Epidermal melanocyte (primary cell): ENCODE results near the gene SDK1.
"Not testable (repeated sequence)": the region's sequence is repeated elsewhere in the genome, so short reads cannot be mapped to it uniquely, and the experiment has no call there.

Experiments used
- DNase-seq: peaks from one replicate; pipeline ENCODE4 v3.0.0; 2011; ENCODE audit warnings: low spot score; ENCODE audit not compliant: insufficient read length

The SDK1 gene

GRCh38 chr7:4214291-4215155, 913.5 kb downstream of the SDK1 start:
- DNase-seq = no peak

- DNase-seq = no peak
Measured at GRCh38 chr7:4215176-4215720, 914.2 kb downstream of the SDK1 start.

GRCh38 chr7:4216016-4216415, 915.0 kb downstream of the SDK1 start:
- DNase-seq = peak; percentile 50

GRCh38 chr7:4217126-4217660, 916.1 kb downstream of the SDK1 start:
- not testable (repeated sequence) for DNase-seq

DNA sequence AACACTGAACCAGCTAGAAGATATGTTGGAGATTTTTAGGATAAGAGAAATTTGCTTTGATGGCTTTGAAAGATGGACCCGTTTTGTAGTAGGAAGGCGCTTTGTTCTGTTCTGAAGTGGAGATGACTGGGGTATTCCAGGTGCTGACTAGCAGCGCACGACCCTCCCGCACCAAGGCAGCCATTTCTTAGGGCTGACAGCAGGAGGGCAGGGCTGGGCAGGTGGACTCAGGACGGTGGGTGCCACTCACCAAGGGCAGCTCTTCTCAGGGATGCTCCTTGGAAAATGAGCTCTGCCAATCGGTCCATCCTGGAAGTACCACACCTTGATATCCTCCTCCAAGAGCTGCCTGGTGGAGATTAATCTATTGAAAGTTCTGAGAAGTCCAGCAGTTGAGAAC, 917.4 kb downstream of the SDK1 start:
- DNase-seq = no peak

GRCh38 chr7:4220011-4220410, 919.0 kb downstream of the SDK1 start:
- no peak for DNase-seq

DNA sequence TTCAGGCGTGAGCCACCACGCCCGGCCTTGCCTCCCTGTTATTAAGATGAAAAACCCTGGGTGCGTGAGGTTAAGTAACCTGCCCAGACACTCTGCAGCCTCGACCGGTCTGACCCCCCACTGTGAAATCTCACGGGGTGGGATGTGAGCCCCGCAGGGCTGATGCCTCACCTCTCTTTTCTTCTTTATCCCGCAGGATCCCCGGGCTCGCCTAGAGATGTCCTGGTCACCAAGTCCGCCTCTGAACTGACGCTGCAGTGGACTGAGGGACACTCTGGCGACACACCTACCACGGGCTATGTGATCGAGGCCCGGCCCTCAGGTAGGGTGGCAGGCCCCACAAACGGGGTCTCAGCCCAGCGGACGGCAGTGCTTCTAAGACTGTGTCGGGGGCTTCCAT, 920.0 kb downstream of the SDK1 start:
- no peak for DNase-seq

DNA sequence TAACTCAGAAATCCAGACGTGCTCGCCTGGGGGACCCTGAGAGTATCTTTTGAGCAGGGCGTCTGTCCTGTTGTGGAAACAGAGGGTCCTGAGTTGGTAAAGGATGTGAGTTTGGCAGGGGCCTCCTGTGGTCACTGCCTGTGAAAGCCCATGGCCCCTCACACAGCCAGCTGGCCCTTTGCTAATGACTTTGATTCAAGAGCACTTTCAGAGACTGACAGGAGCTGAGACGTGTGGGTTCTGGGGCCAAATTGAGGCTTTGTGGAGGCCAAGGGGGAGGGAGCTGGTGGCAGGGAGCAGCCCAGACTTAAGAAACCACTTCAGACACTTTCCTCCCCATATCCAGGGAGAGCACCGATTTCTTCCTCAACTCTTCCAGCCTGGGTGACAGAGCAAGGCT, 921.6 kb downstream of the SDK1 start:
- no peak for DNase-seq

- DNase-seq = no peak
Measured at GRCh38 chr7:4225361-4225771, 924.3 kb downstream of the SDK1 start.

GRCh38 chr7:4225881-4226523, 925.0 kb downstream of the SDK1 start:
- no peak for DNase-seq

DNA sequence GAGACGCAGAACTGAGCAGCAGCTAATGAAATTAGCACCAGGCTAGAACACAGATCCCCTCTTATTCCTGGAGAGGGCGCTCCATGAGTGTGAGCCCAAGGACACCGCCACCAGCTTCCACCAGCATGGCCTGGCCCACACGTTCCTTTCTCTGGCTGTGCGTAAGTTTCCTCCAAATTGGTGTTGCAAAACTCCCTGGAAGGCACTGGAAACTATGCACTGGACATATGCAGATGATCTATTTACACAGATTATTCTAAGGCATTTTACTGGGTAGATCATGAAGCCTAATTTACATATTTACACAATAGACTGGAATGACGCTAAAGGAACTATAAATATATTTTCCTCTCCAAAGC, 925.5 kb downstream of the SDK1 start:
- no peak for DNase-seq

DNA sequence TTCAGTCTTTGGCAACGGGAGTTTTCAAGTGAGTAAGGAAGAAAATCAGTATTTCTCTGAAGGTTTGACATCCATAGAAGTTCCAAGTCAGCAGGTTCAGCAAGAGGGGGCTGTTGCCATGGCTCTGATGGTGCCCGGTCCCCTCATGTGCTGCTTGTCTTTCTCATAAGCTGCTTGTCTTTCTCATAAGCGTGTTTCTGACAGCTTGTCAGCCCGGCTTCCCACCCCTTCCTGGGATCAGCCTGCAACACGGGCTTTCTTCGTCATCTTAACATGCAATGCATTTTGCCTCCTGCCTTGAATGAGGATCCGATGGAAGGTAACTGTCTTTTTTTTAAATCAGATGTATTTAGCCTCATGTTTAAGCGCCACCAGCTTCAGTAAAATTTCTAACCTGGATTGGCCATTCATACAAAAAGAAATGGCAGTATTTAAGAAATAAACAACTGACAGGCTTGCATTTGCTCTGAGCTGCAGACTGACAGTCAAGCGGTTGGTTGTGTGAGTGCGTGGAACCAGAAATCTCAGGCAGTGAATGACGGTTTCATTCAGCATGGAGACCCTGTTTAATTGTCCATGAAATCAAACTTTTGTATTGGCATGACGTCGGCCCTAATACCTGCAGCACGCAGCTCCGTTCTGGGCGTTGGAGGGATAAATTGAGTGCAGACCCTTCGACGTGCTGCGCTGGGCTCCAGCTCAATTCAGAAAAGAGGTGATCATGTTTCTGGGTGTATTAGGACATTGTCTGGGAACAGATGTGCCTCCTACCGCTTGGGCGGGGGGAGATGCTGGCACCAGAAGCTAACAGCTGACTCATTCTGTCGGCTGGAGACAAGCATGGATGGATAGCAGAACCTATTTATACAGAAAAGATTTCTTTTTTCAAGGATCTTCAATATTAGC, 926.3 kb downstream of the SDK1 start:
- no peak for DNase-seq

DNA sequence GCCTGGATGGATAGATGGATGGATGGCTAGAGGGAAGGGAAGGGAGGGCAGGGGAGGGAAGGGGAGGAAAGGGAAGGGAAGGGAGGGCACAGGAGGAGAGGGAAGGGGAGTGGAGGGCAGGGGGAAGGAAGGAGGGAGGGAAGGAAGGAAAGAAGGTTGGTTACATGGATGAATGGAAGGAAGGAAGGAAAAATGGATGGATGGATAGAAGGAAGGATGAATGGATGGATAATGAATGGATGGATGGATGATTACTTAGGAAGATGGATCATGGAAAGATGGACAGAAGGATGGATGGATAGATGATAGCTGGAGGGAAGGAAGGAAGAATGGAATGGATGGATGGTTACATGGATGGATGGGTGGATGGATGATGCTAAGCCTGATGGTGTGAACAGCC, 929.3 kb downstream of the SDK1 start:
- no peak for DNase-seq

- DNase-seq = no peak
Measured at GRCh38 chr7:4233146-4233545, 932.1 kb downstream of the SDK1 start.

- DNase-seq = no peak
Measured at GRCh38 chr7:4233621-4234497, 932.8 kb downstream of the SDK1 start.

GRCh38 chr7:4234498-4234855, 933.4 kb downstream of the SDK1 start:
- DNase-seq = no peak

GRCh38 chr7:4234886-4235285, 933.8 kb downstream of the SDK1 start:
- DNase-seq = no peak

DNA sequence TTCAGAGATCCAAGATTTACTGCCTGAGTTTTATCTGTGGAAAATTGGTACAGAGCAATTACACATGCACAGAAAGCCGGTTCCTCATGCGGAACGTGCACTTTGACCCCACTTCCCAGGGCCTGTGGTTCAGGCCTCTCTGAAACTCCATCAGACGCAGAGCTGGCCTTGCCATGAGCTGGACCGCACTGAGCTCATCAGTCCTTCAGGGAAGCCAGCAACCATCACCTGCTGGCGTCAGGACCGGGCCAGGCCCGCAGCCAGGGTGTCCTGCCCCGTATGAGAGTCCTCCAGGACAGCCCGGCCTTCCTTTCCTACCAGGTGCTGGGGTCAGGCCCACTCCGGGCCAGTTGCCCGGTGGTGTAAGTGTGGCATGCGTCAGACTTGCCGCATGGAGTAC, 934.5 kb downstream of the SDK1 start:
- no peak for DNase-seq

GRCh38 chr7:4236389-4236788, 935.3 kb downstream of the SDK1 start:
- no peak for DNase-seq

DNA sequence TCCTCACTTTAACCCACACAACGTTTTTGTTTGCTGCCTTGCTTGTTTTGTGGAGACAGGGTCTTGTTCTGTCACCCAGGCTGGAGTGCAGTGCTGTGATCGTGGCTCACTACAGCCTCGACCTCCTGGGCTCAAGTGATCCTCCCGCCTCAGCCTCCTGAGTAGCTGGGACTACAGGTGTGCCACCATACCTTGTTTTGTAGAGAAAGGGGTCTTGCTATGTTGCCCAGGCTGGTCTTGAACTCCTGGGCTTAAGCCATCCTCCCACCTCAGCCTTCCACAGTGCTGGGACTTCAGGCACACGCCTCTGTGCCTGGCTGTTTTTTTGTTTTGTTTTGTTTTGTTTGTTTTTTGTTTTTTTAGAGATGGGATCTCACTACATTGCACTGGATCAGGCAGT, 935.8 kb downstream of the SDK1 start:
- not testable (repeated sequence) for DNase-seq
